Neural cell (in vitro differentiated cells): ENCODE measurements around the gene EFEMP1. TPM values are rescaled to one million over a fixed set of nuclear protein-coding genes. Genes with fewer than 3 reads are reported as not detected.

Experiments used
- H2AFZ ChIP-seq: fragments of 200-600, 300-800 bp; sonication (generic), shearing (Covaris generic); 2 replicates; pipeline ENCODE4 v1.6.0; 2014; ENCODE audit warnings: low read depth, mild to moderate bottlenecking, antibody characterized with exemption, low read length, moderate library complexity
- H3F3A ChIP-seq: fragments of 200-600 bp; shearing (Covaris generic); 2 replicates; pipeline ENCODE4 v1.6.1; 2016; ENCODE audit warnings: mild to moderate bottlenecking, moderate library complexity, mixed read lengths, antibody characterized with exemption, low read length; ENCODE audit not compliant: insufficient read depth, poor library complexity, severe bottlenecking
- H3K27ac ChIP-seq: fragments of 200-600, 300-800 bp; sonication (generic), shearing (Covaris generic); 2 replicates; pipeline ENCODE4 v1.5.1; 2014; ENCODE audit warnings: mild to moderate bottlenecking, low read length, moderate library complexity
- H3K27me3 ChIP-seq: fragments of 300-800, 200-600 bp; sonication (generic), shearing (Covaris generic); 2 replicates; pipeline ENCODE4 v1.6.0; 2014; ENCODE audit warnings: mild to moderate bottlenecking, low read depth, low read length, moderate library complexity; ENCODE audit not compliant: insufficient read depth
- H3K36me3 ChIP-seq: fragments of 300-800, 200-600 bp; sonication (generic), shearing (Covaris generic); 2 replicates; pipeline ENCODE4 v1.5.1; 2014; ENCODE audit warnings: mild to moderate bottlenecking, antibody characterized with exemption, low read length, moderate library complexity; ENCODE audit not compliant: insufficient read depth
- H3K4me2 ChIP-seq: fragments of 300-800, 200-600 bp; sonication (generic), shearing (Covaris generic); 2 replicates; pipeline ENCODE4 v1.6.0; 2014; ENCODE audit warnings: mild to moderate bottlenecking, low read length
- H3K4me3 ChIP-seq: fragments of 300-800, 200-600 bp; sonication (generic), shearing (Covaris generic); 2 replicates; pipeline ENCODE4 v1.5.1; 2014; ENCODE audit warnings: mild to moderate bottlenecking, low read length, moderate library complexity
- H3K79me2 ChIP-seq: fragments of 200-600 bp; shearing (Covaris generic); replicated peaks from 2 replicates; pipeline ENCODE4 v1.6.0; 2014; ENCODE audit warnings: mild to moderate bottlenecking, low read length, moderate library complexity; ENCODE audit not compliant: insufficient read depth
- H3K9ac ChIP-seq: fragments of 300-800, 200-600 bp; sonication (generic), shearing (Covaris generic); 2 replicates; pipeline ENCODE4 v1.6.1; 2016; ENCODE audit warnings: mild to moderate bottlenecking, low read length, mixed read lengths
- H3K9me2 ChIP-seq: fragments of 200-600 bp; shearing (Covaris generic); 2 replicates; pipeline ENCODE4 v1.6.1; 2016; ENCODE audit warnings: mild to moderate bottlenecking, low read length, mixed read lengths; ENCODE audit not compliant: insufficient read depth
- H3K9me3 ChIP-seq: fragments of 200-600, 300-800 bp; sonication (generic), shearing (Covaris generic); 2 replicates; pipeline ENCODE4 v1.6.1; 2016; ENCODE audit warnings: mild to moderate bottlenecking, mixed run types, low read length, moderate library complexity, mixed read lengths
- H4K20me1 ChIP-seq: fragments of 200-600 bp; shearing (Covaris generic); 2 replicates; pipeline ENCODE4 v1.6.1; 2016; ENCODE audit warnings: mild to moderate bottlenecking, mixed run types; ENCODE audit not compliant: insufficient read depth
- CTCF ChIP-seq: fragments of 450-650 bp; IDR thresholded peaks from 2 replicates; pipeline ENCODE4 v1.5.1; 2014; ENCODE audit warnings: antibody characterized with exemption, mild to moderate bottlenecking, moderate library complexity; ENCODE audit not compliant: poor library complexity, severe bottlenecking
- EP300 ChIP-seq: fragments of 450-650 bp; conservative IDR thresholded peaks from 2 replicates; pipeline ENCODE4 v1.6.1; 2014; ENCODE audit warnings: antibody characterized with exemption, mild to moderate bottlenecking, moderate library complexity; ENCODE audit not compliant: poor library complexity, severe bottlenecking
- EZH2 ChIP-seq: fragments of 200-600, 300-800 bp; shearing (Covaris generic), sonication (generic); IDR thresholded peaks from 2 replicates; pipeline ENCODE4 v1.6.1; 2014; ENCODE audit warnings: antibody characterized with exemption, low read length, borderline replicate concordance, mild to moderate bottlenecking; ENCODE audit not compliant: insufficient read depth, poor library complexity, severe bottlenecking
- MXI1 ChIP-seq: fragments of 450-650 bp; conservative IDR thresholded peaks from 2 replicates; pipeline ENCODE4 v1.6.1; 2014; ENCODE audit warnings: antibody characterized with exemption, mild to moderate bottlenecking; ENCODE audit not compliant: poor library complexity, severe bottlenecking
- POLR2AphosphoS5 ChIP-seq: IDR thresholded peaks from 2 replicates; pipeline ENCODE4 v1.6.1; 2012
- RAD21 ChIP-seq: fragments of 450-650 bp; conservative IDR thresholded peaks from 2 replicates; pipeline ENCODE4 v1.6.1; 2014; ENCODE audit warnings: antibody characterized with exemption, mild to moderate bottlenecking, moderate library complexity
- REST ChIP-seq: IDR thresholded peaks from 2 replicates; pipeline ENCODE4 v1.6.1; 2012; ENCODE audit warnings: borderline replicate concordance
- SMC3 ChIP-seq: fragments of 450-650 bp; conservative IDR thresholded peaks from 2 replicates; pipeline ENCODE4 v1.6.1; 2014; ENCODE audit warnings: antibody characterized with exemption, mild to moderate bottlenecking, moderate library complexity; ENCODE audit not compliant: poor library complexity
- TAF1 ChIP-seq: IDR thresholded peaks from 2 replicates; pipeline ENCODE4 v1.6.1; 2012; ENCODE audit warnings: low read depth
- polyA plus RNA-seq: library from polyadenylated mRNA; depleted of rRNA; stranded (reverse); fragments of >200 nt; gene quantifications from 2 replicates; pipeline ENCODE4 v1.2.3, GENCODE V29; 2014

Gene EFEMP1
- polyA plus RNA-seq, 1 donor from 2014 or later, result 2.7 TPM

GRCh38 chr2:55883357-55883756 is 40.2 kb downstream of the EFEMP1 start:
- Histone ChIP-seq H3K4me3 (no peak overlapping the region), H2AFZ (no peak overlapping the region), H3K4me2 (no peak overlapping the region), H3F3A (no peaks in the 10 kb centered on the region), H3K9me2 (no peaks in the 10 kb centered on the region), H3K27ac (no peak overlapping the region), H3K36me3 (no peaks in the 10 kb centered on the region), H3K27me3 (no peaks in the 10 kb centered on the region), H4K20me1 (no peaks in the 10 kb centered on the region), H3K79me2 (no peaks in the 10 kb centered on the region), H3K9ac (no peak overlapping the region), H3K9me3 (no peaks in the 10 kb centered on the region)
- TF ChIP-seq EZH2, result no peak
- no peak for TF ChIP-seq POLR2AphosphoS5

- no peak overlapping the region for H3K9ac ChIP-seq
- H3F3A ChIP-seq, result no peaks in the 10 kb centered on the region
- no peaks in the 10 kb centered on the region for H3K36me3 ChIP-seq
- no peaks in the 10 kb centered on the region for H3K27me3 ChIP-seq
- no peaks in the 10 kb centered on the region for H3K9me2 ChIP-seq
- H2AFZ ChIP-seq, result no peak overlapping the region
- no peaks in the 10 kb centered on the region for H3K9me3 ChIP-seq
- H3K4me3 ChIP-seq, result no peak overlapping the region
- no peaks in the 10 kb centered on the region for H4K20me1 ChIP-seq
- TF ChIP-seq TAF1 (no peak), MXI1 (no peak), SMC3 (no peak), EP300 (no peak), RAD21 (no peak), EZH2 (no peak), POLR2AphosphoS5 (no peak), REST (no peak), CTCF (no peak)
- H3K79me2 ChIP-seq, result no peaks in the 10 kb centered on the region
- H3K27ac ChIP-seq, result no peak overlapping the region
- no peak overlapping the region for H3K4me2 ChIP-seq
Observed at GRCh38 chr2:55882954-55883353, 40.6 kb downstream of the EFEMP1 start.

- no peaks in the 10 kb centered on the region for H3F3A ChIP-seq
- H4K20me1 ChIP-seq, result no peaks in the 10 kb centered on the region
- H2AFZ ChIP-seq, result no peak overlapping the region
- H3K27ac ChIP-seq, result no peak overlapping the region
- H3K79me2 ChIP-seq, result no peaks in the 10 kb centered on the region
- no peaks in the 10 kb centered on the region for H3K36me3 ChIP-seq
- TF ChIP-seq EP300 (no peak), REST (no peak), TAF1 (no peak), EZH2 (no peak), CTCF (no peak), POLR2AphosphoS5 (no peak), MXI1 (no peak)
- no peak overlapping the region for H3K4me2 ChIP-seq
- H3K27me3 ChIP-seq, result no peaks in the 10 kb centered on the region
- no peaks in the 10 kb centered on the region for H3K9me3 ChIP-seq
- no peak overlapping the region for H3K4me3 ChIP-seq
- no peak overlapping the region for H3K9ac ChIP-seq
- H3K9me2 ChIP-seq, result no peaks in the 10 kb centered on the region
Observed at GRCh38 chr2:55880416-55881143, 43.0 kb downstream of the EFEMP1 start.
